HG02840 (cell line): ENCODE measurements around the gene DGCR6L.
"Not testable (repeated sequence)": the region's sequence is repeated elsewhere in the genome, so short reads cannot be mapped to it uniquely, and the experiment has no call there.

Source experiments
- ATAC-seq: cut with Tn5 transposase; IDR thresholded peaks from one replicate; pipeline ENCODE4 v1.9.1; 2021; ENCODE audit warnings: mild to moderate bottlenecking, moderate library complexity, moderate number of reproducible peaks; ENCODE audit not compliant: unreplicated experiment, low FRiP score

Gene DGCR6L

DNA sequence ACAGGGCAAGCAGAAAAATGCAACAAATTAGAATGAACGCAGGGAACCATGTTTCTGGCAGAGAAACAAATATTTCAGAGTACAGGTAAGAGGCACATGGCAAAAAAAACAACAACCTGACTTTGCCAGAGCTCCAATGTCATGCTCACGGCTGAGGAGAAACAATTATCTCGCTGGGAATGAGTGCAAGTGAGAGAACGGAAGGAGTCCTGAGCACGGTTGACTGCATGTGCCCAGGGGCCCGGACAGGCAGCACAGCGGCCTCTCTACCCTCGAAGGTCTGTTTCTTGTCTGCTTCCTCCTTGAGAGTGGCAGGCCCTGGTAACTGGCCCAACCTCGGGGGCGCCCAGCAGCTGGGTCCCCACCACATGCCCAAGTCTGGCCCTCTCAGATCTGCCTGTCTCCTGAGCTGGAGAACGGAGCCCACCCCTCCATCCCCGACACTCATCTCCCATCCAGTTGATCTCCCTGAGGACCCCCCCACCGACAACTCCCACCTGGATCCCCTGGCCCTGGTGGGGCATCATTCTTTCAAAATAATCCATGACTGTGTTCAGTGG is 27.1 kb downstream of the DGCR6L start:
- ATAC-seq = no peak

DNA sequence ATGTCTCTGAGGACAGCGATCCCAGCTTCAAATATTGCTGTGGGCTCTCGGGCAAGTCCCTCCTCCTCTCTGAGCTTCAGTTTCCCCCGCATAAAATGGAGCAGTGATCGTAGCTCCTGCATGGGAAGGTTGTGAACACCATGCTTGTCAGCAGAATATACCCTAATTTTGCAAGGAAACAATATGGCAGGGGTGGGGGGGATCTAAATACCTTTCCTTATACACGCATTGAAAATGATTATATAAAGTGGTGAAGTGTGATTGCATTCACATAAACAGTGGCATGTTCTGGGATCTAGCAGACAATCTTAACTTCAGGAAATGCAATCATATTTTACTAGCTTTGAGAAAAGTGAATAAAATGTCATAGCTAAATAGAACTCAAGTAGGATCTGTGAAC is 27.8 kb downstream of the DGCR6L start:
- no peak for ATAC-seq

GRCh38 chr22:20291604-20292063 is 28.2 kb downstream of the DGCR6L start:
- no peak for ATAC-seq

- no peak for ATAC-seq
Observed at GRCh38 chr22:20291249-20291586, 28.6 kb downstream of the DGCR6L start.

GRCh38 chr22:20290578-20291248 is 29.1 kb downstream of the DGCR6L start:
- ATAC-seq = no peak

- no peak for ATAC-seq
Observed at GRCh38 chr22:20290045-20290392, 29.8 kb downstream of the DGCR6L start.

DNA sequence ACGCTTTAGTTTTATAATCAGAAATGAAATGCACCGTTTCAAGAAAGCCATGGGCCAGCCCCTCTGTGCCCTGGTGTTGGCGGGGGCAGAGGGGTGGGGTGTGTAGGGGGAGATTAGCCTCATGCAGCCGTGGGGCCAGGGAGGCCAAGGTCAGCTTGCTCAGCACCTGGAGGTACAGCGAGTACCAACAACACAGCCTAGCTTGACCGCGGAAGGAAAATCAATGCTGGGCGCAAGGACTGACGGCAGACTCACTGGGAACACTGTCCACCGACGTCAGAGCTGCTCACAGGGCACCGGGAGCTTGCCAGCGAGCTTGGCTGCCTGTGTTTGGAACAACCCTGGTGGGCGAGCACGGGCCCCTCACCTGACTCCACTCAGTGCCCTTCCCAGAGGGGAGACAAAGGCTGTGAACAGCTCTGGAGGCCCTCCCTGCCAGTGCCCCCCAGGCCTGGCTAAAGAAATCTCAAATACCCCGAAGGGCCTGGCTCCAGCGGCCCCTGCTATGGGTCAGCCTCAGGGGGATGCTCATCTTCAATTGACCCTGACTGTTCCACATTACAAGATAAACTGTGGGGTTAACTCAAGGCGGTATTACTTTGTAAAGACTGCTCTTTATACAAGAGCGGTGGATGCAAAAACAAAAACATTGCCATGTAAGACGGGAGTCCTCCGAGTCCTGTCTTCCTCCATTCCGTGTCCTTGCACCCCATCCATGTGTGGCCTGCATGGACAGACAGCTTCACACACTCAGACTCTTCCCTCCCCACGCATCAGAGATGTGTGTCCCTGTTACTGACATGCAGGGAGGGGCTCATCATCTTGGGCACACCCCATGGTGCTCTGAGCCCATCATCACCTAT is 30.4 kb downstream of the DGCR6L start:
- not testable (repeated sequence) for ATAC-seq

- ATAC-seq = not testable (repeated sequence)
Observed at GRCh38 chr22:20286784-20287423, 33.0 kb downstream of the DGCR6L start.

- ATAC-seq = not testable (repeated sequence)
Observed at GRCh38 chr22:20286312-20286660, 33.6 kb downstream of the DGCR6L start.

GRCh38 chr22:20285473-20286311 is 34.2 kb downstream of the DGCR6L start:
- ATAC-seq = not testable (repeated sequence)

DNA sequence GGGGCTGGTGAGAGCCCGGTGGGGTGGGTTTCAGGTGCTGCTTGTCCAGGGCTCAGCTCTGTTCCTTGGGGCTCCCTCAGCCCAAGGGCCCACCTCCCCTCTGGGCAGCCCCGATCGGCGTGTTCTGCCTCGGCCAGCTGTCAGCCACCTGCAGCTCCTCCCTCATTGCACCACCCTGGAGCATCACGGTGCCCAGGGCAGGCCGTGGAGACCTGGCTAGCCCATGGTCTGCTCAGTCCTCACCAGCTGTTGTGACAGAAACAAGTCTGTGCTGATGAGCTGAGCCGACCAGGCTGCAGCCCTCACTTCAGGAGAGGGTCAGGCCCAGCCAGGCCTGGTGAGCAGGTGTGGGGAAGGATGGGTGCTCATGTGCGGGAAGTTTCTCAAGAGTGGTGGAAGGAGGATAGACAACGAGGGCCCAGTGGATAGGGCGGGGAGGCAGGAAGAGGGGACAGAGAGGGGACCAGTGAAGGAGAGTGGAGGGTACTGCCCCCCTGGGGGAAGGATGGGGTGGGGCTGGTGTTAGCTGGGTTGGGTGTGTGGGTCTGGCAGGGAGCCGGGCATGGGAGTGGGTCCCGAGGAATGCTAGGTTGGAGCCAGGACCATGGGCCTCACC is 35.3 kb downstream of the DGCR6L start:
- ATAC-seq = no peak

DNA sequence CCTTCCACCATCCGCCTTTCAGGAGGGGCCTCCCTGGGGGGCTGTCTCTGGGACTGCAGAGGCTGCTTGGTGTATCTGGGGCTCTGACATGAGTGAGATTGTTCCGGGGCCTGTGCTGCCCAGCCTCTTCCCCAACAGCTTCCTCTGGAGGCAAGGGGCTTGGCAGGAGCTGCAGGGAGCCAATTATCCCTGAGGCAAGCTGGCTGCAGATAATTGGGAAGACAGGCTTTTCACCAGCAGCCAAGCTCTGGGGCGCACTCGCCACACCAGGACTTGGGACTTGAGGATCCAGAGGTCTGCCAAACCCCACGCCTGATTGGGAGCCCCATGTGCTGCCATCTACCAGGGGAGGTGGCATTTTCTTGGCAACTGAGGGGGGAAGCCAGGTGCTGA is 36.2 kb downstream of the DGCR6L start:
- no peak for ATAC-seq

DNA sequence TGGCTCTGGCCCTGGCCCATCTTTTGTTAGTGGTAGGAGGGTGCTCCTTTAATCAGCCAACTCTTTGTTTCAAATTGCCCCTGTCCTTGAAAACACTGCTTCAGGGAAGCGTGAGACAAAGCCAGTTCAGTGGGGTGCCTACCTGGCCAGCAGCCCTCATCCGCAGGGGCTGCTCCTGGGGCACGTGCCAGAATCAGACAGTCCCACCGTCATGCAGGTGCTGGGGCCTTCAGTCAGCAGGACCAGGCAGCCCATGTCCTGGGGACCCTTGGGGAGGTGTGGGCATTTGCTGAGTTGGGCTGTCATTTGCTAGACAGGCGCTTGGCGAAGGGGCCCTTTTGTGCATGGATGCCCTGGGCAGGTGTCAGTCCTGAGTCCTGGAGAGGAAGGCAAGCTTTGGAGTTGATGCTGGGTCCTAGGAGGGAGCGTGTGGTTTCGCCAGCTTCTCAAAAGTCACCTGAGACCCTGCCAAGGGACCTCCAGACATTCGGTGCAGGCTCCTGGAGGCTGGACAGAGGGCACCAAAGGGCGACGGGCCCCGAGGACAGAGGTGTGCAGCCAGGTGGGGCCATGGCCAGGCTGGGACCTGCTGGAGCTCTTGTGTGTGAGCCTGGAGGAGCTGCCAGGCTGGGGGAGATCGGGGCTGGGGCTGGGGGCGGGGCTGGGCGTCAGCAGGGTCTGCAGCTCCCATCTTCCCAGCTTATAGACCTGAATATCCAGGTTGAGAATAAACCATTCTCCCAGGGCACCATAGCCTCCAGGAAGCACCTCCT is 36.8 kb downstream of the DGCR6L start:
- ATAC-seq = no peak

DNA sequence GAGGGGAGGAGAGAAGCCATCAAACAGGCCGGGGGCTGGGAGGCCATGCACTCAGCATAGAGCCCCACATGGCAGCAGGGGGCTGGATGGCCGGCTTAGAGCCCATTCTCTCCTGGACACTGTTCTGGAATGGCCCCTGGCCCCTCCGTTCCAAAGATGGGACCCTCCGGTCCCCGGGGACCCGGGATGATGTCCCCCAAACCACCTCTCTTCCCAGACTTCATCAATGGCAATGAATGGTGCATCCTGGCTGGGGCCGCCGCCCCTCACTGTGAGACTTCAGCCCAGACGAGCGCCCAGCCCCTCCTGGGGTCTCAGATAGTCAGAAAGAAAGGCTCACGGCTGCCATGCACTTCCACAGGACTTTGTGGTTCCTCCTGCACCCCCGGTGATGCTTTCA is 38.0 kb downstream of the DGCR6L start:
- ATAC-seq = no peak

DNA sequence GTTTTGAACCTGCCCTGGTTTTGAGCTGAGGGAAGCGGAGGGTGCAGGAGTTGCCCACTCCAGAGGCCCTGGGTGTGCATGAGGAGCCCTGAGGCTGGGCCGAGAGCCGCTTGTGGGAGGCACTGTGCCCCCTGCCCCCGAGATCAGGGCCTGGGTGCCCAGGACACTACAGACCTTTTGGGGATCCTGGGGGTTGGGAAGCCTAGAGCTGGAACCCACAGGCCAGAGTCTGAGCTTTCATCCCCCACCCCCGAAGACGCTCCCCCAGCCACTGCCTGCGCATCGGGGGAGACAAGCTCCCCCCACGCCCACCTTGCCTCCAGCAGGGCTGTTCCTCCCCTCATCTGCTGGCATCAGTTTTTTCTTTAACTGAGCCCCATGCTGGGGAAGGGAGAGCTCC is 38.4 kb downstream of the DGCR6L start:
- ATAC-seq = not testable (repeated sequence)

- ATAC-seq = no peak
Observed at GRCh38 chr22:20280866-20281265, 39.0 kb downstream of the DGCR6L start.

DNA sequence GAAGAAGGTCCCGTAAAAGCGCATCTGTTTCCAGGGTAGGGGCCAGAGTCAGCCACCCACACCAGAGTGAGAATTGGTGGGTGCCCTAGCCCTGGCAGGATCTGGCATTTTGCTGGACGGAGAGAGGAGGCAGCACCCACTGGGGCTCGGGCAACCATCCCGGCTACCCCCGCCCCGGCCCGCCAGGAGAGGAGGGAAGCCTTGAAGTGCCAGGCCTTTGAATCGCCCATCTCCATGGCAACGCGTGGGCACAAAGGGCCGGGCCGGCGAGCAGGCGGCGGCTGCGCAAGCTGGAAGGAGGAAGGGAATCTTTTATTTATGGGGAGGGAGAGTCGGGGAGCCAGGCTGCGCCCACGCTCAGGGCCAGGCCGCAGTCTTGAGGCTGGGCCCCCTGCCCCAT is 39.7 kb downstream of the DGCR6L start:
- not testable (repeated sequence) for ATAC-seq

GRCh38 chr22:20279662-20280134 is 40.2 kb downstream of the DGCR6L start:
- no peak for ATAC-seq
